K562 treated with DMSO at 1 percent for 24 hours (cell line): Measurements from ENCODE around the gene SKI. TPM values are rescaled to one million over a fixed set of nuclear protein-coding genes. Genes with fewer than 3 reads are reported as not detected.

ENCODE experiments used
- total RNA-seq: library from RNA; unstranded; fragments of 300-600 nt; gene quantifications from 2 replicates; pipeline ENCODE4 v1.2.3, GENCODE V29; 2022; ENCODE audit warnings: low read depth; ENCODE audit not compliant: insufficient read depth

Gene SKI
- 36.1 and 36.9 TPM in 2 replicates for total RNA-seq

GRCh38 chr1:2228157-2228594 lies at the start of gene SKI:
Gene SKI (plus strand): TSS chr1:2228319. CDS start chr1:2228767, 448 bp downstream.

GRCh38 chr1:2194319-2194897 lies 33.7 kb upstream of the SKI start, which contains the start of gene FAAP20:
Gene FAAP20 (minus strand): TSS chr1:2194772. CDS start chr1:2194749, 23 bp downstream.

Other genes with a start within 250 kb of the SKI start
- 0.32 TPM in 1 of 2 replicates, not detected in the other for gene CFAP74, start 224.5 kb upstream of the SKI start, total RNA-seq
- not detected in 2 replicates for gene GABRD, start 209.0 kb upstream of the SKI start, total RNA-seq
- gene PRKCZ, start 177.9 kb upstream of the SKI start, total RNA-seq: 5.0 and 5.7 TPM in 2 replicates
- 293 and 305 TPM in 2 replicates for gene FAAP20, start 33.5 kb upstream of the SKI start, total RNA-seq
- gene MORN1, start 163.2 kb downstream of the SKI start, total RNA-seq: 4.3 and 5.9 TPM in 2 replicates
- 74.0 and 84.7 TPM in 2 replicates for gene RER1, start 163.5 kb downstream of the SKI start, total RNA-seq
- gene PEX10, start 184.2 kb downstream of the SKI start, total RNA-seq: 13.8 and 15.6 TPM in 2 replicates
- gene PLCH2, start 248.0 kb downstream of the SKI start, total RNA-seq: not detected in 2 replicates